Heart right ventricle (tissue), 16 donors: ENCODE results near the gene INPP5A. TPM values are rescaled to one million over a fixed set of nuclear protein-coding genes. Genes with fewer than 3 reads are reported as not detected.

Experiments used
- ATAC-seq, 8 donors: fragments of 200-7000 bp; cut with Tn5 transposase; one replicate each; pipeline ENCODE4 v1.9.1; 2020; ENCODE audit warnings: mild to moderate bottlenecking in 8 of 8, moderate library complexity in 8 of 8, moderate number of reproducible peaks in 1 of 8
- DNase-seq, 2 donors: peaks; one replicate each; pipeline ENCODE4 v3.0.0-alpha.2; 2020
- H3K27ac ChIP-seq, 10 donors: fragments of 200-600 bp; sonication (generic) in 2 of 10; one replicate each; pipeline versions ENCODE4 v1.5.0 to v1.8.0; 2020 to 2022; ENCODE audit warnings: mild to moderate bottlenecking in 3 of 10
- H3K27me3 ChIP-seq, 7 donors: fragments of 200-600 bp; one replicate each; pipeline ENCODE4 v1.8.0; 2021 to 2022; ENCODE audit warnings: mild to moderate bottlenecking in 2 of 7
- H3K36me3 ChIP-seq, 9 donors: fragments of 200-600 bp; sonication (generic) in 1 of 9; one replicate each; pipeline versions ENCODE4 v1.5.0 to v1.8.0; 2020 to 2022; ENCODE audit warnings: mild to moderate bottlenecking in 2 of 9
- H3K4me1 ChIP-seq, 9 donors: fragments of 200-600 bp; sonication (generic) in 1 of 9; one replicate each; pipeline versions ENCODE4 v1.5.0 to v1.8.0; 2020 to 2022; ENCODE audit warnings: mild to moderate bottlenecking in 4 of 9
- H3K4me3 ChIP-seq, 10 donors: fragments of 200-600 bp; sonication (generic) in 2 of 10; one replicate each; pipeline versions ENCODE4 v1.5.0 to v1.8.0; 2020 to 2022; ENCODE audit warnings: mild to moderate bottlenecking in 7 of 10, moderate library complexity in 2 of 10
- H3K9me3 ChIP-seq, 11 donors: fragments of 200-600 bp in 10 of 11; sonication (generic) in 2 of 11; one replicate each; pipeline versions ENCODE4 v1.5.0 to v1.8.0; 2013 to 2022; ENCODE audit warnings: mild to moderate bottlenecking in 2 of 11, control low read depth in 1 of 11, moderate library complexity in 1 of 11
- WGBS, 2 donors: extraction: QIAGEN DNeasy Blood & Tissue Kit; methylation state at CpG; one replicate each; pipeline ENCODE4 v1.1.7; 2013; ENCODE audit warnings: inconsistent platforms in 1 of 2; 5-methylcytosine and 5-hydroxymethylcytosine counted together
- intact Hi-C, 10 donors: fragments of 100-400 bp; cut with DNase I; formaldehyde crosslinking; loops; one replicate each; pipeline versions ENCODE4 v1.11.1 to v1.14.2; 2022
- polyA plus RNA-seq, 2 donors: library from polyadenylated mRNA; stranded (reverse); fragments of 200-250 nt; gene quantifications; one replicate each; pipeline ENCODE4 v1.2.3, GENCODE V29; 2013
- total RNA-seq, 10 donors: library from RNA; stranded (reverse); fragmentation: NEBNext Ultra II Directional in 3 of 10; extraction: Animal tissue kit (Norgen Biotek cat#: 25700) in 3 of 10; gene quantifications; one replicate each; pipeline versions ENCODE4 v1.2.1 to v1.2.4, GENCODE V29; 2021 to 2023
- TF ChIP-seq, protein P1 (sequence below), 9 donors: fragments of 200-600 bp; sonication (generic) in 2 of 9; IDR thresholded peaks; one replicate each; pipeline versions ENCODE4 v1.5.0 to v1.8.0; 2021 to 2022; ENCODE audit warnings: antibody characterized with exemption in 9 of 9, mild to moderate bottlenecking in 5 of 9, moderate library complexity in 1 of 9
- donor health status: Arrhythmogenic right ventricular cardiomyopathy.
- donor health status: ischemic (EF 13 %, LVEDD 7.1; RV severe dilation, severe dysfunction).
- donor health status: healthy with polysubstance abuse.
- donor health status: DM: no; HTN: yes; CAD: no.
- donor health status: DM: no; HTN: no; CAD: no.
- donor health status: ischemic (EF 25% LVEDD 6.9; RV normal size, moderate dysfunction).
- donor health status: ischemic (EF 25% LVEDD 5.7; RV mildly dilated, moderate dysfunction).
- donor health status: healthy.
- donor health status: DM: yes; HTN: yes; CAD: no.
- donor health status: Ischemic cardiomyopathy.
- donor health status: ischemic (EF 35%, LVEDD 5.7; RV mildly dilated, moderate dysfunction).
- donor health status: nonischemic (EF 11% LVEDD 7.7; RV severe dilation, severe dysfunction).
- donor health status: DM: yes; HTN: yes; CAD: no.
- donor health status: PGD.
- donor health status: ischemic (EF 29% LVEDD 5.4; RV normal size, mild dysfunction).
- donor health status: nonischemic (EF 23%, LVEDD 6.1; RV moderate dilation, normal function).

Gene INPP5A
- total and polyA plus RNA-seq, 12 donors, result 30.4 to 122 (median 106) TPM

GRCh38 chr10:132763545-132763944 lies 226.0 kb downstream of the INPP5A start:
- Histone ChIP-seq H3K4me3 (no peak overlapping the region), H3K36me3 (peaks cover 0 to 52% (median 7%) of the 10 kb centered on the region in 9 donors), H3K9me3 (no peaks in the 10 kb centered on the region), H3K27me3 (no peaks in the 10 kb centered on the region), H3K27ac (no peak overlapping the region), H3K4me1 (no peaks in the 10 kb centered on the region)
- DNase-seq (no peak), ATAC-seq (no peak)
- intact Hi-C loops, result no loop called here
- 94 to 95% methylated on average over 5 of the region's 5 CpGs for WGBS, 2 donors
- TF ChIP-seq, protein P1, sequence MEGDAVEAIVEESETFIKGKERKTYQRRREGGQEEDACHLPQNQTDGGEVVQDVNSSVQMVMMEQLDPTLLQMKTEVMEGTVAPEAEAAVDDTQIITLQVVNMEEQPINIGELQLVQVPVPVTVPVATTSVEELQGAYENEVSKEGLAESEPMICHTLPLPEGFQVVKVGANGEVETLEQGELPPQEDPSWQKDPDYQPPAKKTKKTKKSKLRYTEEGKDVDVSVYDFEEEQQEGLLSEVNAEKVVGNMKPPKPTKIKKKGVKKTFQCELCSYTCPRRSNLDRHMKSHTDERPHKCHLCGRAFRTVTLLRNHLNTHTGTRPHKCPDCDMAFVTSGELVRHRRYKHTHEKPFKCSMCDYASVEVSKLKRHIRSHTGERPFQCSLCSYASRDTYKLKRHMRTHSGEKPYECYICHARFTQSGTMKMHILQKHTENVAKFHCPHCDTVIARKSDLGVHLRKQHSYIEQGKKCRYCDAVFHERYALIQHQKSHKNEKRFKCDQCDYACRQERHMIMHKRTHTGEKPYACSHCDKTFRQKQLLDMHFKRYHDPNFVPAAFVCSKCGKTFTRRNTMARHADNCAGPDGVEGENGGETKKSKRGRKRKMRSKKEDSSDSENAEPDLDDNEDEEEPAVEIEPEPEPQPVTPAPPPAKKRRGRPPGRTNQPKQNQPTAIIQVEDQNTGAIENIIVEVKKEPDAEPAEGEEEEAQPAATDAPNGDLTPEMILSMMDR (IDR thresholded peaks at IDR 0.05), result no peak

GRCh38 chr10:132764108-132764507 lies 226.5 kb downstream of the INPP5A start:
- Histone ChIP-seq H3K4me1 (no peaks in the 10 kb centered on the region), H3K36me3 (peaks cover 0 to 52% (median 2%) of the 10 kb centered on the region in 9 donors), H3K4me3 (no peak overlapping the region), H3K27me3 (no peaks in the 10 kb centered on the region), H3K27ac (no peak overlapping the region), H3K9me3 (peaks cover 0 to 3% (median 0%) of the 10 kb centered on the region in 11 donors)
- WGBS, 2 donors, result 90 to 94% methylated on average over 11 of the region's 11 CpGs
- DNase-seq, result no peak
- intact Hi-C loops, result no loop called here
- TF ChIP-seq, protein P1 (IDR thresholded peaks at IDR 0.05), result no peak
- no peak for ATAC-seq

- 89 to 92% methylated on average over 11 of the region's 11 CpGs for WGBS, 2 donors
- peaks cover 0 to 51% (median 0%) of the 10 kb centered on the region in 9 donors for H3K36me3 ChIP-seq
Observed at GRCh38 chr10:132765435-132765834, 227.8 kb downstream of the INPP5A start.

DNA sequence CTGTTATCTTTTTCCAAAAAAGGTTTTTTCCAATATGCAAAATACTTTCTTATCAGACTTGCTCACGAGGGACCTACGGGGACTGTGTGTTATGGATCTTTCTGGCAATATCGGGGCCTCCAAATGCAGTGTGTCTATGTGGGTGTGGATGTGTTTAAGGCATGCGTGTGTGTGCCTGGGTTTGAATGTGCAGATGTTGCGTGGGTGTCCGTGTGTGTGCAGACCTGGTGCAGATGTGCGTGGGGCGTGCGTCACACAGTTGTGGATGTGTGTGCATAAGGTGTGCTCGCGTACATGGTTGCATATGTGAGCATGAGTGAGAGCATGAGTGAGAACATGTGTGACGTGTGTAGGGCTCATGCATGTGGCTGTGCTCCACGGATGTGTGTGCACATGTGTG lies 228.7 kb downstream of the INPP5A start:
- H3K4me1 ChIP-seq, result no peaks in the 10 kb centered on the region
- TF ChIP-seq, protein P1 (IDR thresholded peaks at IDR 0.05), result no peak
- intact Hi-C loops, result no loop called here
- H3K27me3 ChIP-seq, result no peaks in the 10 kb centered on the region
- H3K27ac ChIP-seq, result no peak overlapping the region
- 96 to 97% methylated on average over 13 of the region's 13 CpGs for WGBS, 2 donors
- ATAC-seq (no peak), DNase-seq (no peak)
- peaks cover 0 to 52% (median 0%) of the 10 kb centered on the region in 9 donors for H3K36me3 ChIP-seq
- H3K9me3 ChIP-seq, result peaks cover 0 to 4% (median 0%) of the 10 kb centered on the region in 11 donors
- H3K4me3 ChIP-seq, result no peak overlapping the region

More at GRCh38 chr10:132765435-132765834, 227.8 kb downstream of the INPP5A start:
- Histone ChIP-seq H3K9me3 (peaks cover 0 to 4% (median 0%) of the 10 kb centered on the region in 11 donors), H3K4me1 (no peaks in the 10 kb centered on the region), H3K4me3 (no peak overlapping the region), H3K27me3 (no peaks in the 10 kb centered on the region), H3K27ac (no peak overlapping the region)
- intact Hi-C loops, result no loop called here
- DNase-seq, result no peak
- TF ChIP-seq, protein P1 (IDR thresholded peaks at IDR 0.05), result no peak
- ATAC-seq, result no peak
